AG04449 (cell line): ENCODE data around the gene ATP4B.

Source experiments
- CTCF ChIA-PET: fragments of 350-600 bp; formaldehyde crosslinking; extraction: SDS; loops from one replicate; lab custom pipeline; 2021; ENCODE audit warnings: antibody characterized with exemption; lab: Yijun Ruan, JAX
- POLR2A ChIA-PET: fragments of 400-600, 350-600 bp; formaldehyde crosslinking; extraction: SDS; loops from one replicate; lab custom pipeline; 2020; ENCODE audit warnings: antibody characterized with exemption, inconsistent platforms; lab: Yijun Ruan, JAX
- DNase-seq: peaks from one replicate; pipeline ENCODE4 v3.0.0-alpha.2; 2010; ENCODE audit warnings: low read depth, low spot score
- H3K4me3 ChIP-seq: 2 replicates; pipeline ENCODE4 v1.5.1; 2011; ENCODE audit warnings: low read depth, mild to moderate bottlenecking, control low read depth, low read length
- CTCF ChIP-seq: IDR thresholded peaks from one replicate; pipeline ENCODE4 v1.5.1; 2011; ENCODE audit warnings: mild to moderate bottlenecking, moderate library complexity, low read length, control low read depth, inconsistent platforms; ENCODE audit not compliant: insufficient read depth; ENCODE audit errors: missing control alignments

ATP4B gene

GRCh38 chr13:113657851-113658741 lies at the start of gene ATP4B:
TSS of gene ATP4B (minus strand) at chr13:113658198. CDS start at chr13:113658144, 54 bp downstream.
- CTCF ChIA-PET = no interaction called here
- no peak for TF ChIP-seq CTCF
- POLR2A ChIA-PET = no interaction called here
- DNase-seq = no peak
- H3K4me3 ChIP-seq = no peak within 1 kb of the TSS

GRCh38 chr13:113672002-113672651 lies 14.1 kb upstream of the ATP4B start:
- DNase-seq = no peak
- CTCF ChIA-PET = no interaction called here
- no peak for TF ChIP-seq CTCF
- H3K4me3 ChIP-seq = no peak overlapping the region
- POLR2A ChIA-PET = no interaction called here

- POLR2A ChIA-PET = no interaction called here
- no peak for DNase-seq
Measured at GRCh38 chr13:113671066-113672001, 13.3 kb upstream of the ATP4B start.

DNA sequence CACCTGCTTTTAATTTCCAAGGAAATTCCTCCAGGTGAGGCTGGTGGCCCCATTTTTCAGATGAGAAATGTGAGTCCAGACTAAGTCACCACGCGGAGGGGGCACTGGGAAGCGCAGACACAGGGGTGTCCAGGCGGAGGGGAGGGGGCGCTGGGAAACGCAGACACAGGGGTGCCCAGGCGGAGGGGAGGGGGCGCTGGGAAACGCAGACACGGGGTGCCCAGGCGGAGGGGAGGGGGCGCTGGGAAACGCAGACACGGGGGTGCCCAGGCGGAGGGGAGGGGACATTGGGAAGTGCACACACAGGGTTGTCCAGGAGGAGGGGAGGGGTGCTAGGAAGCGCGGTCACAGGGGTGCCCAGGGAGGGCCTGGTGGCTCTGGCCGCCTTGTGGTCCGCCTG lies 12.5 kb upstream of the ATP4B start:
- H3K4me3 ChIP-seq = no peak overlapping the region
- no peak for DNase-seq
- no peak for TF ChIP-seq CTCF
- POLR2A ChIA-PET = no interaction called here
- CTCF ChIA-PET = no interaction called here

More at GRCh38 chr13:113671066-113672001, 13.3 kb upstream of the ATP4B start:
- TF ChIP-seq CTCF = no peak
- CTCF ChIA-PET = interaction anchor here (0.7 kb wide), 1 partner anchor 53 kb away, joined by 4 read pairs; no protein-coding TSS in a partner anchor
- H3K4me3 ChIP-seq = no peak overlapping the region

DNA sequence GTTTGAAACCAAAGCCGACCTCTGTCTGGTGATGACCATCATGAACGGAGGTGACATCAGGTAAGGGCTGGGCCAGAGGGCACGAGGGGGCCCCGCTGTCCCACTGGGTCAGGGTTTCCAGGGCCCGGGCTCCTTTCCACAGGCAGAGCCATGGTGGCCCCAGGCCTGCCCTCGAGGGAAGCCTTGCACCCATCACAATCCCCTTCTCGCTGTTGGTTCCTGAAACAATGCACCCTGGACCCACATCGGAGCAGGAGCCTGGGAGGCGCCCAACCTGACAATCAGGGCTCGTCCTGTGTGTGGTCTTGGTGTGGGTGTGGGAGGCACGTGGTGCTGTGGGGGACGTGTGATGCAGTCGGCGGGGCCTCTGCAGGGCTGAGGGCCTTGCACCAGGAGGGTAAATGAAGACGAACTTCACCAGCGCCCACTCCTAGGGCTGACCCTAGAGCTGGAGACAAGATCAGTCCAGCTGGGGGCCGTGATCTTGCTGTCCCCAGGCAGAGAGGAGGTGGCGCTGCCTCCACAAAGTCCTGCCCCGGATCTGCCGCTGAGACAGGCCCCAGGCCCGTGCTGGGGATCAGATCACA lies 11.8 kb upstream of the ATP4B start:
- ChIA-PET POLR2A (no interaction called here), CTCF (no interaction called here)
- no peak overlapping the region for H3K4me3 ChIP-seq
- DNase-seq = no peak
- TF ChIP-seq CTCF = no peak
